Breast epithelium (tissue), 4 donors: ENCODE results near the gene GDNF. TPM values are rescaled to one million over a fixed set of nuclear protein-coding genes. Genes with fewer than 3 reads are reported as not detected.
"Not testable (repeated sequence)": the region's sequence is repeated elsewhere in the genome, so short reads cannot be mapped to it uniquely, and the experiment has no call there.

Experiments
- DNase-seq, 2 donors: peaks; one replicate each; pipeline ENCODE4 v3.0.0-alpha.2; 2019; ENCODE audit warnings: low spot score in 2 of 2
- H3K27ac ChIP-seq, 2 donors: fragments of 200-600 bp; sonication (generic) in 1 of 2; one replicate each; pipeline ENCODE4 v1.5.1; 2016 to 2019; ENCODE audit warnings: mild to moderate bottlenecking in 1 of 2
- H3K27me3 ChIP-seq, 2 donors: fragments of 200-600 bp; sonication (generic) in 1 of 2; one replicate each; pipeline versions ENCODE4 v1.5.1 to v1.6.0; 2017 to 2019; ENCODE audit warnings: control low read depth in 1 of 2, mild to moderate bottlenecking in 1 of 2
- H3K36me3 ChIP-seq: fragments of 200-600 bp; one replicate; pipeline ENCODE4 v1.5.1; 2019
- H3K4me1 ChIP-seq, 2 donors: fragments of 200-600 bp; sonication (generic); one replicate each; pipeline ENCODE4 v1.5.1; 2016 to 2019; ENCODE audit warnings: control low read depth in 1 of 2
- H3K4me3 ChIP-seq, 3 donors: fragments of 200-600 bp; sonication (generic); 1 replicate in 2 of 3; 2 replicates in 1 of 3; pipeline ENCODE4 v1.5.1; 2016 to 2019; ENCODE audit warnings: mild to moderate bottlenecking in 3 of 3, moderate library complexity in 2 of 3
- H3K9me3 ChIP-seq, 2 donors: fragments of 200-600 bp; sonication (generic) in 1 of 2; one replicate each; pipeline ENCODE4 v1.5.1; 2016 to 2019; ENCODE audit warnings: control low read depth in 1 of 2
- POLR2A ChIP-seq: fragments of 450-650 bp; IDR thresholded peaks from one replicate; pipeline ENCODE4 v1.6.1; 2016; ENCODE audit warnings: antibody characterized with exemption, mild to moderate bottlenecking, moderate library complexity
- POLR2AphosphoS5 ChIP-seq, 3 donors: sonication (generic); formaldehyde crosslinking; IDR thresholded peaks; one replicate each; pipeline ENCODE4 v1.6.1; 2017; ENCODE audit warnings: antibody characterized with exemption in 3 of 3
- intact Hi-C: fragments of 100-400 bp; cut with DNase I; formaldehyde crosslinking; loops from one replicate; pipeline ENCODE4 v1.15.1; 2023; ENCODE audit warnings: low total_unique reads
- total RNA-seq, 3 donors: library from RNA; depleted of rRNA; stranded (reverse); fragments of >200 nt; gene quantifications; one replicate each; pipeline ENCODE4 v1.1.0, GENCODE V29; 2016
- TF ChIP-seq, protein P1 (sequence below), 3 donors: fragments of 450-650 bp; IDR thresholded peaks; one replicate each; pipeline ENCODE4 v1.5.1; 2016 to 2017; ENCODE audit warnings: antibody characterized with exemption in 3 of 3, mild to moderate bottlenecking in 3 of 3, moderate library complexity in 3 of 3

The GDNF gene
- total RNA-seq, 3 donors from 2014 or later: 0.15 to 0.33 TPM; not detected in 1

DNA sequence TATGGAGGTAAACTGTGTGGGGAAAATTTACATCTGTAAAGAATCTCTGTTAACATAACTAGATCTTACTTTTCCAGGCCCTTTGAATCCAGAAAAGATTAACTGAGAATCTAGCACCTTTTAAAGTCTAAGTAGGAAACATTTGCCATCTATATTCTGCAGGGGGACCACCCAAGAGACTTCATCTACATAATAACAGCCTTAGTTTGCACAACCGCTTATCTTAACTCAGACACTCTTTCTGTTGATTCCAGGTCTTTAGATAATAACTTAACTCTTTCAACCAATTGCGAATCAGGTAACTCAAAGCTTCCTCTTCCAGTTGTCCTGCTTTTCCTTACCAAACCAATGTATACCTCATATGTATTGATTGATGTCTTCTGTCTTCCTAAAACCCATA, 53.4 kb downstream of the GDNF start:
- Histone ChIP-seq H3K4me1 (no peaks in the 10 kb centered on the region), H3K9me3 (no peaks in the 10 kb centered on the region), H3K27ac (no peak overlapping the region), H3K4me3 (no peak overlapping the region), H3K36me3 (no peaks in the 10 kb centered on the region), H3K27me3 (no peaks in the 10 kb centered on the region)
- DNase-seq: no peak
- TF ChIP-seq, protein P1, sequence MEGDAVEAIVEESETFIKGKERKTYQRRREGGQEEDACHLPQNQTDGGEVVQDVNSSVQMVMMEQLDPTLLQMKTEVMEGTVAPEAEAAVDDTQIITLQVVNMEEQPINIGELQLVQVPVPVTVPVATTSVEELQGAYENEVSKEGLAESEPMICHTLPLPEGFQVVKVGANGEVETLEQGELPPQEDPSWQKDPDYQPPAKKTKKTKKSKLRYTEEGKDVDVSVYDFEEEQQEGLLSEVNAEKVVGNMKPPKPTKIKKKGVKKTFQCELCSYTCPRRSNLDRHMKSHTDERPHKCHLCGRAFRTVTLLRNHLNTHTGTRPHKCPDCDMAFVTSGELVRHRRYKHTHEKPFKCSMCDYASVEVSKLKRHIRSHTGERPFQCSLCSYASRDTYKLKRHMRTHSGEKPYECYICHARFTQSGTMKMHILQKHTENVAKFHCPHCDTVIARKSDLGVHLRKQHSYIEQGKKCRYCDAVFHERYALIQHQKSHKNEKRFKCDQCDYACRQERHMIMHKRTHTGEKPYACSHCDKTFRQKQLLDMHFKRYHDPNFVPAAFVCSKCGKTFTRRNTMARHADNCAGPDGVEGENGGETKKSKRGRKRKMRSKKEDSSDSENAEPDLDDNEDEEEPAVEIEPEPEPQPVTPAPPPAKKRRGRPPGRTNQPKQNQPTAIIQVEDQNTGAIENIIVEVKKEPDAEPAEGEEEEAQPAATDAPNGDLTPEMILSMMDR (IDR thresholded peaks at IDR 0.05): no peak
- TF ChIP-seq POLR2A: no peak
- intact Hi-C loops: no loop called here

DNA sequence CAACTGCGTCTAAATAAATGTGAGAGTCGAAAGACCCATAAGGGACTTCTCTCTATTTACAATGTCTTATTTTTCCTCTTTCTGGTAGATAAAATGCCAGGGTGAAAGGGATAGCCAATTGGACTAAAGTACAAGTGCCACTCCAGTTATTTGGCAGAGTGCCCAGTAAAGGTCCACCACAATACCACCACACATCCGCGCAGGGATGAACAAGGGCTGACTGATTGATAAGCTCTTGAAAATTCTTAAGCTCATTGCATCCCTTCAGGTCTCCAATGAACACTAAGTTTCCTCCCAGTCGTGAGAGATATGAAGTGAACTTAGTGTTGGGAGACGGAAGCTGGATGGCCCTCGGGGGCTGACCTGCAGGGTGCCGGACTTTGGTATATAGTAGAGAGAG, 58.4 kb downstream of the GDNF start:
- H3K27me3 ChIP-seq, H3K4me3 ChIP-seq, H3K9me3 ChIP-seq, DNase-seq, intact Hi-C loops, H3K4me1 ChIP-seq, H3K36me3 ChIP-seq, H3K27ac ChIP-seq: not testable (repeated sequence)

DNA sequence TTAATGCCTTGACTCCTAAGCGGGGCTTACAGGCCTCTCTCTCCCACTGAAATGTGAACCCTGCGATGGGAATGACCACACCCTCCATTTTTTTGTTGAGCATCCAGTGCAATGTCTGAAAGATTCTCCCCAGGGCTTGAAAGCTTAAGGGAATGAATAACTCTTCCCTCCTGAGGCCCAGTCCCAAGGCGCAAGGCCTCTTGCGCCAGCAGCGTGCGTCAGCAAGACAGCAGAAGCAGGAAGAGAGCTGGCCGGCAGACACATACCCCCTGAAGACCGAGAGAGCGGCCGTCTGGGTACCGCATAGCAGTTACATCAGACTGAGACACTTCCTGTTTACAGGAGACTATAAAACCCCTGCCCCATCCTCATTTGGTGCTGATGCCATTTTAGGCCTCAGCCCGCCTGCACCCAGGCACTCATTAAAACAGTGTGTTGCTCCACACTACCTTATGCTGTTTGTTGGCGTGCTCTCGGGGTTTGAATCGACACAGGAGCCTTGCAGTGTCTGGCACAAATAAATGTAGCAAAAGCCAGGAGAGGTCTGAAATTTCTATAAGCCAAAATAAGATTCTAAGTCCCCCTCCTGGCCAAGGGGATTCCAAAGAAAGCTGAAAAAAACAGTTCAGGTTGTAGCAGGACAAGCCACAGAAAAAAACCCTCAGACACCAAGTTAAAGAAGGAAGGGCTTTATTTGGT, 62.3 kb downstream of the GDNF start:
- no peak for DNase-seq
- intact Hi-C loops: no loop called here
- Histone ChIP-seq H3K27ac (no peak overlapping the region), H3K4me1 (no peaks in the 10 kb centered on the region), H3K27me3 (no peaks in the 10 kb centered on the region), H3K9me3 (peaks cover 0 to 12% of the 10 kb centered on the region in 2 donors), H3K4me3 (no peak overlapping the region), H3K36me3 (no peaks in the 10 kb centered on the region)
- TF ChIP-seq POLR2AphosphoS5 (IDR thresholded peaks at IDR 0.05): no peak
- TF ChIP-seq, protein P1 (IDR thresholded peaks at IDR 0.05): no peak

DNA sequence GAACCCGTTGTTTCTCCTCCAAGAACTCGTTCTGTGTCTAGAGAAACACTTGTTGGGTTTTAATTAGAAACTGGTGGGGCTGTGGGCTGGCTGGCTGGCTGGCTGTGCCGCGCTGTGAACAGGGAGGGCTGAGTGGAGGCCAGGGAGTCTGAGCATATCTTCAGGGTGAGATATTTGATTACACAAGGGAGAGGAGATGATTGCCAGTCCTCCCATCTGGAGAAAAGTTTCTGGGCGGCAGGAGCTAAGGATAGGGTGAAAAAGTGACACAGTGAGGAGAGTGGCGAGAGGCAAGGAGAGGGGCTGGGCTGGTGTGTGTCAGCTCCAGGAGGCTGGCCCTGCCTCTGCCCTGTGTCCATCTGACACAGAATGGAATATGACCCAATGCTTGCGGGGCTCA, 63.0 kb downstream of the GDNF start:
- intact Hi-C loops: no loop called here
- Histone ChIP-seq H3K4me3 (no peak overlapping the region), H3K9me3 (peaks cover 0 to 12% of the 10 kb centered on the region in 2 donors), H3K27ac (no peak overlapping the region), H3K4me1 (no peaks in the 10 kb centered on the region), H3K27me3 (no peaks in the 10 kb centered on the region), H3K36me3 (no peaks in the 10 kb centered on the region)
- TF ChIP-seq, protein P1 (IDR thresholded peaks at IDR 0.05): no peak
- no peak for TF ChIP-seq POLR2AphosphoS5 (IDR thresholded peaks at IDR 0.05)
- TF ChIP-seq POLR2A: no peak
- DNase-seq: no peak

DNA sequence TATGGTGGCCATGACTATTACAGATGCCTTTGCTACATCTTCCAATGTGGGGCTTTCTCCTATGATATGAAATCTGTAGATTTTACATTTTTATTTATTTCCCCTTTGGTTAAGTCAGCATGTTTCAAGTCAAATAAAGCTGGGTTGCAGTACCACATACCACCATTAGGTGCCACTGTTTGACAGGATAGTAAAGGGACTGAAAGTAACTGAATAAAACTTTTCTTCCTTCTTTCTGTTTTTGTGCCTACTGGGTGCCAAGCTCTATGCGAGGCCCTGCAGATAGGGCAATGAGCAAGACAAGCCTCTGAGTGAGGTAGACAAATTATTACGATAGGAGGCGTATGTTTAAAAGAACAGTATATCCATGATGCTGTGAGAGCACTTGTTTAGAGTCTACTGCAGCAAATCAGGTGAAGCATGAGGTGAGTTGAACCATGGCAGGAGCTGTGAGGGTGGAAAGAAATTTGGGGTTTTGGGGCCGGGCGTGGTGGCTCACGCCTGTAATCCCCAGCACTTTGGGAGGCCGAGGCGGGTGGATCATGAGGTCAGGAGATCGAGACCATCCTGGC, 64.8 kb downstream of the GDNF start:
- DNase-seq: no peak
- no peaks in the 10 kb centered on the region for H3K4me1 ChIP-seq
- no peaks in the 10 kb centered on the region for H3K36me3 ChIP-seq
- peaks cover 0 to 12% of the 10 kb centered on the region in 2 donors for H3K9me3 ChIP-seq
- H3K27me3 ChIP-seq: no peaks in the 10 kb centered on the region
- no peak overlapping the region for H3K4me3 ChIP-seq
- no peak overlapping the region for H3K27ac ChIP-seq
- intact Hi-C loops: no loop called here
- TF ChIP-seq POLR2A: no peak
- TF ChIP-seq, protein P1 (IDR thresholded peaks at IDR 0.05): no peak
- no peak for TF ChIP-seq POLR2AphosphoS5 (IDR thresholded peaks at IDR 0.05)
